ENCODE measurements around the gene COMMD1.
A peak's percentile ranks its signal among the peaks of the same experiment; 100 is the strongest.

The COMMD1 gene

DNA sequence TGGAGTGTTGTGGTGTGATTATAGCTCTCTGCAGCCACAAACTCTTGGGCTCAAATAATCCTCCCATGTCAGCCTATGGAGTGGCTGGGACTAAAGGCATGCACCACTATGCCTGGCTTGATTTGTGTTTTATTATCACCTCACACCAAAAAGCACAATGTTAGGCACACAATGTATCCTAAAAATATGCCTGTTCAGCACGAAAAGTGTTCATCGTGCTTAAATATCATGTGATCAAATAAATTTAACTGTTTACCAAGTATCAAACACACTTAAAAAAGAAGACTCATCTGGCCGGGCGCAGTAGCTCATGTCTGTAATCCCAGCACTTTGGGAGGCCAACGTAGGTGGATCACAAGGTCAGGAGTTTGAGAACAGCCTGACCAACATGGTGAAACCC, 22.6 kb upstream of the COMMD1 start:
- TF ChIP-seq, protein P1, sequence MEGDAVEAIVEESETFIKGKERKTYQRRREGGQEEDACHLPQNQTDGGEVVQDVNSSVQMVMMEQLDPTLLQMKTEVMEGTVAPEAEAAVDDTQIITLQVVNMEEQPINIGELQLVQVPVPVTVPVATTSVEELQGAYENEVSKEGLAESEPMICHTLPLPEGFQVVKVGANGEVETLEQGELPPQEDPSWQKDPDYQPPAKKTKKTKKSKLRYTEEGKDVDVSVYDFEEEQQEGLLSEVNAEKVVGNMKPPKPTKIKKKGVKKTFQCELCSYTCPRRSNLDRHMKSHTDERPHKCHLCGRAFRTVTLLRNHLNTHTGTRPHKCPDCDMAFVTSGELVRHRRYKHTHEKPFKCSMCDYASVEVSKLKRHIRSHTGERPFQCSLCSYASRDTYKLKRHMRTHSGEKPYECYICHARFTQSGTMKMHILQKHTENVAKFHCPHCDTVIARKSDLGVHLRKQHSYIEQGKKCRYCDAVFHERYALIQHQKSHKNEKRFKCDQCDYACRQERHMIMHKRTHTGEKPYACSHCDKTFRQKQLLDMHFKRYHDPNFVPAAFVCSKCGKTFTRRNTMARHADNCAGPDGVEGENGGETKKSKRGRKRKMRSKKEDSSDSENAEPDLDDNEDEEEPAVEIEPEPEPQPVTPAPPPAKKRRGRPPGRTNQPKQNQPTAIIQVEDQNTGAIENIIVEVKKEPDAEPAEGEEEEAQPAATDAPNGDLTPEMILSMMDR (conservative IDR thresholded peaks at IDR 0.05; ENCODE audit: low read length) = no peak
- H3K4me3 ChIP-seq (ENCODE audit: low read length) = no peak overlapping the region
- no peak for DNase-seq (ENCODE audit: low read depth)

DNA sequence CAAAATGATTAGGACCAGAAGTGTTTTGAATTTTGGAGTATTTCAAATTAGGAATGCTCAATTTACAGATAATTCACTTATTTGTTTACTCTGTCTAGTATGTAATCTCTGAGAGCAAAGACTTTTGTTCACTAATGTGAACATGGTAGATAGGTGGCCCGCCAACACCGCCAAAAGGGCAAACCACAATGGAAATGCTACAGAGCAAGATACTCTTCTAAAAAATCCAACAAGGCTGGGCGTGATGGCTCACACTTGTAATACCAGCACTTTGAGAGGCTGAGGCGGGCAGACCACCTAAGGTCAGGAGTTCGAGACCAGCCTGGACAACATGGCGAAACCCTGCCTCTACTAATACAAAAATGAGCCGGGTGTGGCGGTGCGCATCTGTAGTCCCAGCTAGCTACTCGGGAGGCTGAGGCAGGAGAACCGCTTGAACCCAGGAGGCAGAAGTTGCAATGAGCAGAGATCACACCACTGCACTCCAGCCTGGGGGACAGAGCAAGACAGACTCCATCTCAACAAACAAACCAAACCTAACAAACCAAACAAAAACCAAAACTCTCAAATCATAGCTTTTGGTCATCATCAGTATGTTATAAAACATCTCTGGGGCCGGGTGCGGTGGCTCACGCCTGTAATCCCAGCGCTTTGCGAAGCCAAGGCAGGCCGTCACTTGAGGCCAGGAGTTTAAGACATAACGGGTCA, 19.4 kb upstream of the COMMD1 start:
- TF ChIP-seq, protein P1 (conservative IDR thresholded peaks at IDR 0.05; ENCODE audit: low read length) = no peak
- no peak overlapping the region for H3K4me3 ChIP-seq (ENCODE audit: low read length)
- no peak for DNase-seq (ENCODE audit: low read depth)

DNA sequence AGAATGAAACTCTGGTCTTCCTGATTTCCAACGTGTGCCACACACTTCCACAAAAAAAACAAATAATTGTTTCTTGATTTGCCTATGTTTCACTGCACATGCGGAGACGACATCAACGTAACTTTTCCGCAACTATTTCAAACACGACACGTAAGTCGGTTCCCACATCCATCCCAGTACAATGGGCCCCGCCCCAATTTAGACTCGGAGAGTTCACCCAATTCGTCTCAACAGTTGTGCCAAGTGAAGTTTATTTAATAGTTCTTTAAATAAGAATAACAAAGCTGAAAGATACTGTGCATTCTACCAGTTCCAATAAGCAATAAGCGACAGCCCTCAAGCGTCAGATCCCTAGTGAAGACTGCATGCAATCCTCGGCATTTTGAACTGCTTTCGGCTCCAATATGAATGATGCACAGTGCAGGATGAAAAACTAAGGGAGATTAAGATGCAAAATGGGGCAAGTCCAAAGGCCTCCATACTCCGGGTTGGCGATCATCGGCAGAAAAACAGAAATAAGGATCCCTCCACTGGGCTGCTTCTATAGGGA, 17.7 kb upstream of the COMMD1 start:
- DNase-seq (ENCODE audit: low read depth) = peak; percentile 63
- TF ChIP-seq, protein P1 (conservative IDR thresholded peaks at IDR 0.05; ENCODE audit: low read length) = no peak

DNA sequence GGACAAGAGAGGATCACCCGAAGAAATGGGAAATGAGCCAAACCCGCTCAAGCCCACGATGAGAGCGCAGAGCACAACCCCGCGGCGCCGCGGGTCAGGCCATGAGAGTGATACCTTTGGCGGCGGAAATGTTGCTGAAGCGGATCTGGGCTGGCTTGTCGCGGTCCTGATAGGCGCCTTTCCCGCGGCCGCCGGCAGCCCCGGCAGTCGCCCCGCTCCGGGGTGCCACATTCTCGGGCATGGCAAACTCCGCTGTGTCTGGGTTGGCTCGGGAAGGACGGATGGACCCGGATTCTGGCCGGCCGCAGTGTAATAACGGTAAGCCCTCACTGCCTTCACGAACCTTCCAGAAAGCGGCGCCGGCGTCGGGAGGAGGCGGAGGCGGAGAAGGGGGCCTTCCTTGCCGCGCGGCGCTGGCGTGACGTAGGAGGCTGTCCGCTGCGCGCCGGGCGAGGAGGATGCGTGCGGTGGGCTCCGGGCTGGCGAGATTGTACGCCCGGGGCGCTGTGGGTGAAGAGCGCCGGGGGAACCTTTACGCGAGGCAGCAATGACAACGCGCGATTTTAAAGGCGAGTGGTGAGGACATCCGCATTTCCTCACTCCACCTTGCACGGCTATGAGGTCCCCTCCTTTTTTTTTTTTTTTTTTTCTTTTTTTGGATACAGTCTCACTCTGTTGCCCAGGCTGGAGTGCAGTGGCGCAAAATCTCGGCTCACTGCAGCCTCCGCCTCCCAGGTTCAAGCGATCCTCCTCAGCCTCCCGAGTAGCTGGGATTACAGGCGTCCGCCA, 17.0 kb upstream of the COMMD1 start, which contains the start of gene CCT4:
TSS of gene CCT4 (minus strand) at position 390 of the 789 bp plus-strand sequence. CDS start at position 241, 149 bp downstream.
- peak; percentile 78 for DNase-seq (ENCODE audit: low read depth)
- TF ChIP-seq, protein P1 (conservative IDR thresholded peaks at IDR 0.05; ENCODE audit: low read length) = no peak

More for the DNA sequence above, 17.7 kb upstream of the COMMD1 start:
- peak overlapping the region; percentile 81 for H3K4me3 ChIP-seq (ENCODE audit: low read length)

DNA sequence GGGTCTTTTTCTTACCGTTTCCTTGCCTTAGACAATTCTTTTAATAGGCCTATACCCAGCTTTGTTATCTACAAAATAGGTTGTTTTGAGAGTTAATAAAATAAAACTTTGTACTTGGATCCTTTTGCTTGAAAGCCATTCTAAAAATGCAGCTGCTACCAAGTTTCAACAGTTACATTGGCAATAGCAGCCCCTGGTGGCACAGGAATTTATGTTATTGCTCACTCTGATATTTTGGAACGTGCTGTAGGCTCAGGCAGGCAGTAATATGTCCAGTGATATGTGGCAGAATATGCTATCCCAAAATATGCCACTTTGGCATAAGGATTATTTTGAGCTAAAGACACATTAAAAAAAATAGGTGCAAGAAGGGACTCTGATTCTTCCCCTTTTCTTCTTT, 6.7 kb upstream of the COMMD1 start:
- H3K4me3 ChIP-seq (ENCODE audit: low read length) = no peak overlapping the region
- peak; percentile 27 for DNase-seq (ENCODE audit: low read depth)
- TF ChIP-seq, protein P1 (conservative IDR thresholded peaks at IDR 0.05; ENCODE audit: low read length) = peak; percentile 59

More for the DNA sequence above, 17.0 kb upstream of the COMMD1 start, which contains the start of gene CCT4:
- H3K4me3 ChIP-seq (ENCODE audit: low read length) = peak within 1 kb of the TSS; percentile 81

DNA sequence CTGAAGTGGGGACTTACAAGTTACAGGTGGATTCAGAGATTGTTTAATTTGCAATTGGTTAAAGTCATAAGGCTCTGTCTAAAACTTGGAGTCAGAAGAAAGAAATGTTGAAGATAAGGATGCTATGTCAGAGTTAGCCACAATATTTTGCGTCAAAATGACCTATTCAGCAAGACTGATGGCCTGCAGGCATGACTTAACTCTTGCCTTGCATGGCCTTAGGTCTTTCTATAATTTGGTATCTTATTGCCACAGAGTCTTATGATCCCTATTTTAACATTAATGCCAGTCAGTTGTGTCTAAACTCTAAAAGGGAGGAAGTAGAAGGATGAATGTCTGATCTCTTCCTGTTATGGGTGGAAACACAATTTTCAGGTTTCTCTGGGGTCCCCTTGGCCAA, 5.2 kb upstream of the COMMD1 start:
- H3K4me3 ChIP-seq (ENCODE audit: low read length) = no peak overlapping the region
- no peak for DNase-seq (ENCODE audit: low read depth)
- TF ChIP-seq, protein P1 (conservative IDR thresholded peaks at IDR 0.05; ENCODE audit: low read length) = no peak

Measured in AG10803 (cell line).